ENCODE results near the gene TPP2.
A peak's percentile ranks its signal among the peaks of the same experiment; 100 is the strongest.

Gene TPP2

GRCh38 chr13:102591988-102592781 lies 4.6 kb upstream of the TPP2 start:
- peak; percentile 75 for TF ChIP-seq CTCF (conservative IDR thresholded peaks at IDR 0.05; ENCODE audit: low read length)
- peak overlapping the region; percentile 78 for H3K4me3 ChIP-seq (ENCODE audit: low read length)
- DNase-seq (ENCODE audit: low read depth) = peak; percentile 75

GRCh38 chr13:102593466-102593865 lies 3.3 kb upstream of the TPP2 start:
- no peak for DNase-seq (ENCODE audit: low read depth)
- no peak overlapping the region for H3K4me3 ChIP-seq (ENCODE audit: low read length)

GRCh38 chr13:102597029-102597961 lies 509 bp downstream of the TPP2 start:
- peak; percentile 20 for DNase-seq (ENCODE audit: low read depth)
- H3K4me3 ChIP-seq (ENCODE audit: low read length) = peak overlapping the region; percentile 94
- TF ChIP-seq CTCF (conservative IDR thresholded peaks at IDR 0.05; ENCODE audit: low read length) = no peak

More at GRCh38 chr13:102593466-102593865, 3.3 kb upstream of the TPP2 start:
- TF ChIP-seq CTCF (conservative IDR thresholded peaks at IDR 0.05; ENCODE audit: low read length) = no peak

- TF ChIP-seq CTCF (conservative IDR thresholded peaks at IDR 0.05; ENCODE audit: low read length) = no peak
- DNase-seq (ENCODE audit: low read depth) = no peak
- H3K4me3 ChIP-seq (ENCODE audit: low read length) = peak overlapping the region; percentile 94
Measured at GRCh38 chr13:102598061-102598460, 1.3 kb downstream of the TPP2 start.

- no peak for TF ChIP-seq CTCF (conservative IDR thresholded peaks at IDR 0.05; ENCODE audit: low read length)
- no peak for DNase-seq (ENCODE audit: low read depth)
- H3K4me3 ChIP-seq (ENCODE audit: low read length) = no peak overlapping the region
Measured at GRCh38 chr13:102599426-102600012, 2.7 kb downstream of the TPP2 start.

GRCh38 chr13:102606537-102607309 lies 9.9 kb downstream of the TPP2 start:
- no peak overlapping the region for H3K4me3 ChIP-seq (ENCODE audit: low read length)
- no peak for DNase-seq (ENCODE audit: low read depth)
- TF ChIP-seq CTCF (conservative IDR thresholded peaks at IDR 0.05; ENCODE audit: low read length) = no peak

All from AG10803 (cell line).